Measurements from ENCODE around the gene GCAT. TPM values are rescaled to one million over a fixed set of nuclear protein-coding genes. Genes with fewer than 3 reads are reported as not detected.

Gene GCAT
- total RNA-seq, 2 donors from 2014 or later = 0.78 to 2.6 TPM

DNA sequence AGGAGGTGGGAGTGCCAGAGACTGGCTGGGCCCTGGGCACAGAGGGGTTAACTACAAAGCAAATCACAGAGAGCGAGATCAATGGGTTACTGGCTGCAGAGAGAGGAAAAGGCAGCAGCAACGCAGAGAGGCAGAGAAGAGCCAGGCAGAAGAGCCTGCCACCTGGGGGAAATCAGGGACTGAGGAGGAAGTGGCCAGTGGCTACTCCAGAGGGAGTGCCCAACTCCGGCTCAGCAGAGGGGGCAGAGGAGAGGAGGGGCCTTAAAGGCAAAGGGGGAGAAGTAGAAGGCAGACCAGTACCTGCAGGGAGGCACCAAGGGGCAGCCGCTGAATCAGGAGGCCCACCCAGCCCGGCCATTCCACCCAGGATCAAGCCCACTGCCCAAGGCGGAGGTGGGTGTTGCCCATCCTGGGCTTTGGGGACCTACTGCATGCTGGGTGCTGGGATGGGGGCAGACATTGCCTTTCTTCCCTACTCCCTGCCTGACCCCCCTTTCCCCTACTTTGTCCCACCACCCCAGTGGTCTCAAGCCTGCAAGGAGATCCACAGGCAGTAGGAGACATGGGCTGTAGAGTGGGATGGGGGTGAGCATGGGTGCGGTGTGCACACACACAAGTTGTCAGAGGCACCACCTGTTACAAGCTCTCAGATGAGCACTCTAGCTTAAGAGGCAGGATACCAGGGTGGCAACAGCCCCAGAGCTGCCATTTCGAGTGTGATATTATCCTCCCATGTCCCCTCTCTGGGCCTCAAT is 14.5 kb downstream of the GCAT start:
- no peak for ATAC-seq
- no peak for DNase-seq
- H3K27me3 Mint-ChIP-seq = peaks cover 23% of the 10 kb centered on the region
- H3K4me1 Mint-ChIP-seq = peaks cover 8% of the 10 kb centered on the region
- H3K4me3 Mint-ChIP-seq = no peak overlapping the region
- peak overlapping the region; percentile 76 for H3K27ac Mint-ChIP-seq
- H3K36me3 Mint-ChIP-seq (ENCODE audit: low read depth) = no peaks in the 10 kb centered on the region
- no peaks in the 10 kb centered on the region for H3K9me3 ChIP-seq (ENCODE audit: control insufficient read depth, low read length, poor library complexity, severe bottlenecking)

DNA sequence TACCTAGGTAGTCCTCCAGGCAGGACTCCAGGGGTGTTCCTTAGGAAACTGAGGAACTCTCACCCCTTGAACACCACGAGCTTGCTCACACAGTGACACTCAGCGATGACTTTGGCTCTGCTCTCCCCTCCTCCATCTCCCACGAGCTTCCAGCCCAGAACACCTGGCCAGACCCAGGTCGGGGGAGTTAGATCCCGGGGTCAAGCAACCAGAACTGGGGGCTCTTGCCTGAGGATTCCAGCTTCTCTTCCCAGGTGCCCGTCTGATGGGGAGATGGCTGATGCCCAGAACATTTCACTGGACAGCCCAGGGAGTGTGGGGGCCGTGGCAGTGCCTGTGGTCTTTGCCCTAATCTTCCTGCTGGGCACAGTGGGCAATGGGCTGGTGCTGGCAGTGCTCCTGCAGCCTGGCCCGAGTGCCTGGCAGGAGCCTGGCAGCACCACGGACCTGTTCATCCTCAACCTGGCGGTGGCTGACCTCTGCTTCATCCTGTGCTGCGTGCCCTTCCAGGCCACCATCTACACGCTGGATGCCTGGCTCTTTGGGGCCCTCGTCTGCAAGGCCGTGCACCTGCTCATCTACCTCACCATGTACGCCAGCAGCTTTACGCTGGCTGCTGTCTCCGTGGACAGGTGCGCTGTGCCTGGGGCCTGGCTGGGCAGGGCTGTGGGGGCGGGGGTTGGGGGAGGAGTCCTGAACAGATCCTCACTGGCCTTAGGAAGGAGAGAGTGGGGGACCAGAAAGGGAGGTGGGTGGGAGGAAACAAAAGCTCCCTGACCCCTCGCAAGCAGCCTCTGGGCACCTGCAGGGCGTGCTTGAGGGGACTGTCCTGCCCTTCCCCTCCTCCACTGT is 15.6 kb downstream of the GCAT start, which contains the start of gene GALR3:
GALR3 (plus strand) TSS at position 249 of the 852 bp plus-strand sequence; CDS start at position 274, 25 bp downstream.
- no peaks in the 10 kb centered on the region for H3K9me3 ChIP-seq (ENCODE audit: control insufficient read depth, low read length, poor library complexity, severe bottlenecking)
- peaks cover 23% of the 10 kb centered on the region for H3K27me3 Mint-ChIP-seq
- no peak for ATAC-seq
- H3K4me3 Mint-ChIP-seq = peak within 1 kb of the TSS; percentile 39
- no peak within 1 kb of the TSS for H3K27ac Mint-ChIP-seq
- H3K36me3 Mint-ChIP-seq (ENCODE audit: low read depth) = peaks cover 2% of the 10 kb centered on the region
- DNase-seq = no peak
- peaks cover 8% of the 10 kb centered on the region for H3K4me1 Mint-ChIP-seq

DNA sequence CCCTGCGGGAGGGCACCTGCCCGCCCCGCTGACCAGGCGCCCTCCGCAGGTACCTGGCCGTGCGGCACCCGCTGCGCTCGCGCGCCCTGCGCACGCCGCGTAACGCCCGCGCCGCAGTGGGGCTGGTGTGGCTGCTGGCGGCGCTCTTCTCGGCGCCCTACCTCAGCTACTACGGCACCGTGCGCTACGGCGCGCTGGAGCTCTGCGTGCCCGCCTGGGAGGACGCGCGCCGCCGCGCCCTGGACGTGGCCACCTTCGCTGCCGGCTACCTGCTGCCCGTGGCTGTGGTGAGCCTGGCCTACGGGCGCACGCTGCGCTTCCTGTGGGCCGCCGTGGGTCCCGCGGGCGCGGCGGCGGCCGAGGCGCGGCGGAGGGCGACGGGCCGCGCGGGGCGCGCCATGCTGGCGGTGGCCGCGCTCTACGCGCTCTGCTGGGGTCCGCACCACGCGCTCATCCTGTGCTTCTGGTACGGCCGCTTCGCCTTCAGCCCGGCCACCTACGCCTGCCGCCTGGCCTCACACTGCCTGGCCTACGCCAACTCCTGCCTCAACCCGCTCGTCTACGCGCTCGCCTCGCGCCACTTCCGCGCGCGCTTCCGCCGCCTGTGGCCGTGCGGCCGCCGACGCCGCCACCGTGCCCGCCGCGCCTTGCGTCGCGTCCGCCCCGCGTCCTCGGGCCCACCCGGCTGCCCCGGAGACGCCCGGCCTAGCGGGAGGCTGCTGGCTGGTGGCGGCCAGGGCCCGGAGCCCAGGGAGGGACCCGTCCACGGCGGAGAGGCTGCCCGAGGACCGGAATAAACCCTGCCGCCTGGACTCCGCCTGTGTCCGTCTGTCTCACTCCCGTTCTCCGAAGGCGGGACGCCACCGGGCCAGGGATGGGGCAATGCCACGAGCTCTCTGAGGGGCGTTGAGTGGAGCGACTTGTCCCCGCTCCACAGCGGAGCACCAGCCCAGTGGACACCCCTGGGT is 17.2 kb downstream of the GCAT start:
- peaks cover 23% of the 10 kb centered on the region for H3K27me3 Mint-ChIP-seq
- H3K36me3 Mint-ChIP-seq (ENCODE audit: low read depth) = peaks cover 2% of the 10 kb centered on the region
- H3K4me1 Mint-ChIP-seq = peaks cover 5% of the 10 kb centered on the region
- peak overlapping the region; percentile 87 for H3K4me3 Mint-ChIP-seq
- ATAC-seq (peak; percentile 62), DNase-seq (no peak)
- H3K27ac Mint-ChIP-seq = no peak overlapping the region
- H3K9me3 ChIP-seq (ENCODE audit: control insufficient read depth, low read length, poor library complexity, severe bottlenecking) = no peaks in the 10 kb centered on the region

DNA sequence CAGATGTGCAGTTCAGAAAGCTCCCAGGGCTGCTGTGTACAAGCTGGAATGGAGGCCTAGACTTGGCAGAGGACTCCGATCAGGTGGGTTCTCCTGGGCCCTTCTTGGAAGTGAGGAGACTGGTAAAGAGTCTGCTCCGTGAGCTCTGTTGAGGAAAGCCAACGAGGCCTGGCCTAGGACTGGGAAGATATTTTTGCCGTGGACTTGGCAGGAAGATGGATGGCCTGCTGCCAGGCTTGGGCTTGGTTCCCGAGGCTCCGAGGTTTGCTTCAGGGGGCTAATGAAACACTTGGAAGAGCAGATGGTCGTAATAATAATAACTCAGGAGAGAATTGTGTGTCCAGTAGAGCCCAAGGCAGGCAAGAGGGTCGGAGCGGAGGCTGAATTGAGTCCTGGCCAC is 19.3 kb downstream of the GCAT start:
- Mint-ChIP-seq H3K27ac (no peak overlapping the region), H3K36me3 (ENCODE audit: low read depth) (peaks cover 6% of the 10 kb centered on the region), H3K27me3 (peaks cover 9% of the 10 kb centered on the region), H3K4me1 (peaks cover 3% of the 10 kb centered on the region), H3K4me3 (no peak overlapping the region)
- H3K9me3 ChIP-seq (ENCODE audit: control insufficient read depth, low read length, poor library complexity, severe bottlenecking) = no peaks in the 10 kb centered on the region
- ATAC-seq = no peak
- DNase-seq = no peak

DNA sequence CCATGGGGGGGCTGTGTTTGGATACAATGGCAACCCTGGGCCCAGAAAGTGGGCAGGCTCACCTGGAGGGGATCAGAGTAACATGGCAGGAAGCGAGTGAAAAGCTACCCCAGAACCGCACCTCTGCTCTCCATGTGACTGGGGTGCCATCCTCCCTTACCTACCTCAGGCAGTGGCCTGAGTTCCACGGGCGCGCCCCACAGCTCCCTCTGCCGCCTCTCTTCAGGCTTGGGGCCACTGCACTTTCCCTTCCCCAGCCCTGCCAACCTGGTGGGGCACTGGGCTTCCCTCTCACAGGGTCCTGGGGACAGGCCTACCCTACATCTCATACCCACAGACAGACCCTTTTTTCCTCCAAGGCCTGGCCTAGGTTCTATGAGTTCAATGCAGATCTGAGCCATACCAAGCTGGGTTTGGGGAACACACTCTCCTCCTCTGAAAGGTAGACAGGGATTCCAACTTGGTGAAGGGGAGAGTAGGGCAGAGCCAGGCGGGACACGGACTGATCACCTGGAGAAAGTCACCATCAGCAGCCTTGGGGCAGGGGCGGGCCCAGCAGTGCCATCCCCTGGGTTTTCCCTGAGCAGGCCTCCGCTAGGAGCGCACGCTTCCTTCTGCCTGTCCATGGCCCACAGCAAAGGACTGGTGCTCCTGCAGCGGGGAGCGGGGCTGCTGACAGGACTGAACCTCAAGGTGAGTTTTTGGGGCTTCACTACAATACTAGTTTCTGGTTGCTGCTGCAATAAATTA is 22.5 kb downstream of the GCAT start:
- peaks cover 6% of the 10 kb centered on the region for H3K36me3 Mint-ChIP-seq (ENCODE audit: low read depth)
- no peaks in the 10 kb centered on the region for H3K9me3 ChIP-seq (ENCODE audit: control insufficient read depth, low read length, poor library complexity, severe bottlenecking)
- DNase-seq (no peak), ATAC-seq (no peak)
- H3K27me3 Mint-ChIP-seq = no peaks in the 10 kb centered on the region
- peak overlapping the region; percentile 29 for H3K27ac Mint-ChIP-seq
- H3K4me1 Mint-ChIP-seq = no peaks in the 10 kb centered on the region
- H3K4me3 Mint-ChIP-seq = no peak overlapping the region

DNA sequence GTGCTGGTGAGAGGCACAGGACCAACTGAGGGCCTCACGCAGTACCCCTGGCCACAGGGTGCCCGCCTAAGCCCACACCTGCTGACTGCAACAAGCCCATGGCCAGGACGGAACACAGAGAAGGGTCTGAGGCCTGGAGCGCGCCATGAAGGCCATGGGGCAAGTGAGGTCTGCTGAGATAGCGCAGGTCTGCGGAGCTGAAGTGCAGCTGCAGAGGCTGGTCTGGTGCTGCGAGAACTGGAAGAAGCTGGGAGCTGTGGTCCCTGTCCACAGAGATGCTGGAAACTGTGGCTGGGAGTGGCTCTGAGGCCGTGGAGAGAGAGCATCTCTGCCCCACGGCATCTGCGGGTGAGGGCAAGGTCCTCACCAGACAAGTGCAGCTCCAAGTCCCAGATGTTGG is 23.7 kb downstream of the GCAT start:
- ATAC-seq (no peak), DNase-seq (no peak)
- H3K9me3 ChIP-seq (ENCODE audit: control insufficient read depth, low read length, poor library complexity, severe bottlenecking) = no peaks in the 10 kb centered on the region
- H3K4me3 Mint-ChIP-seq = no peak overlapping the region
- H3K27ac Mint-ChIP-seq = no peak overlapping the region
- no peaks in the 10 kb centered on the region for H3K4me1 Mint-ChIP-seq
- peaks cover 6% of the 10 kb centered on the region for H3K36me3 Mint-ChIP-seq (ENCODE audit: low read depth)
- H3K27me3 Mint-ChIP-seq = no peaks in the 10 kb centered on the region

DNA sequence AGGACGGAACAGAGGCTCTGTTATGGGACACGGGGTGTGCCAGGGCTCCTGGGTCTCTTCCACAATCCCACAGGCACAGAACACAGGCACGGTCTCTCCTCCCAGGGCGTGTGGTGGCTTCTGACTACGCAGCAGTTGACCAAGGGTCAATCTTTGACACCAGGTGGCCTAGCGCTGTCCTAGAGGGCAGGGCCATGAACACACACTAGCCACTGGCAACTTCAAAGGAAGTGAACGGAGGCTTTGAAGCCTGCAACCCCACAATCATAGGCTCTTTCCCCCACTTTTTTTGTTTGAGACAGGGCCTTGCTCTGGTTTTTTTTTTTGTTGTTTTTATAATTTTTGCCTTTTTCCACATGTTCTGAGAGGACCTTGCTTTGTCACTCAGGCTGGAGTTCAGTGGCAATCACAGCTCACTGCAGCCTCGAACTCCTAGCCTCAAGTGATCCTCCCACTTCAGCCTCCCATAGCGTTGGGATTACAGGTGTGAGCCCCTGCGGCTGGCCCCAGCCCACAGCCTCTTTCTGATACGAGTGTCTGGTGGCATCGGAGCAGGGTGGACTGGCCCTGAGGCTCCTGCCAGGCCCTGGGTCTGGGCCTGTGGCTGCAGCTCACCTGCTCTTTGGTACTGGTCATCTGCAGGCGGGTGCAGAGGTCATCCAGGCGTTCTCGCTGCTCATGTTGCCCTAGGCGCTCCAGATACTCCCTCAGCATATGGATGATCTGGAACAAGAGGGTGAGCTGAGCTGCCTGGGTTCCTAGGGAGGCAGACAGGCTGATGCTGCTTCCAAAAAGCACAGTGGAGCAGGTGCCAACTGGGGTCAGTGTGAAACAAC is 24.5 kb downstream of the GCAT start:
- no peak overlapping the region for H3K27ac Mint-ChIP-seq
- H3K4me3 Mint-ChIP-seq = no peak overlapping the region
- peaks cover 6% of the 10 kb centered on the region for H3K36me3 Mint-ChIP-seq (ENCODE audit: low read depth)
- no peaks in the 10 kb centered on the region for H3K27me3 Mint-ChIP-seq
- DNase-seq (no peak), ATAC-seq (no peak)
- H3K4me1 Mint-ChIP-seq = no peaks in the 10 kb centered on the region
- H3K9me3 ChIP-seq (ENCODE audit: control insufficient read depth, low read length, poor library complexity, severe bottlenecking) = no peaks in the 10 kb centered on the region

DNA sequence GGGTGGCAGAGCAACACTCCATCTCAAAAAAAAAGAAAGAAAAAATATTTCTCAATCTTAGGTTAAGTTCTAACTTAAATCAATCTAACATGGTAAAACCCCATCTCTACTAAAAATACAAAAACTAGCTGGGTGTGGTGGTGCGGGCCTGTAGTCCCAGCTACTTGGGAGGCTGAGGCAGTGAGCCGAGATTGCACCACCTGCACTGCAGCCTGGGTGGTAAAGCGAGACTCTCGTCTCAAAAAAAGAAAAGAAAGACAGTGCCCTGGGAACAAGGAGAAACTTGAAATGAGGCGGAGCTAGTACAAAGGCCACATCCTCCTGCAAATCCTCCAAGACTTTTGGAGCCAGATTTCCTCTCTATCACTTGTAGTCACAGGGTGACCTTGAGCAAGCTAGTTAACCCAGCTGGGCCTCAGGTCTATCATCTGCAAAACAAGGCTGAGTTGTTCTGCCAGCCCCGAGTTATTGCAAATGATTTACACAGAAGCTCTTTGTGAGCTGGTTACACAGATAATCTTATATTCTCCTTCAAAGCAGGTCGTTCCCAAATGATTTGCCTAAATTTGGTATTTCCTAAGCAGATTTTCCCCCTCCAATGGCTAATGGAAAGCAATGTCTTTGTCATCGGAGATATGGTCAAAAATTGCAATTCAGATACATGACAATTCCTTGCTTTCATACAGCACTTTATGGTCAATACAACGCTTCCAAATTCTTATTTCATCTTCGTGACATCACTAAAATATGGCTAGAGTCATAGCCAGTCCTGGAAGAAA is 34.5 kb downstream of the GCAT start:
- Mint-ChIP-seq H3K36me3 (ENCODE audit: low read depth) (no peaks in the 10 kb centered on the region), H3K4me3 (peak overlapping the region; percentile 63), H3K27ac (peak overlapping the region; percentile 81), H3K27me3 (no peaks in the 10 kb centered on the region), H3K4me1 (peaks cover 10% of the 10 kb centered on the region)
- no peaks in the 10 kb centered on the region for H3K9me3 ChIP-seq (ENCODE audit: control insufficient read depth, low read length, poor library complexity, severe bottlenecking)
- ATAC-seq (no peak), DNase-seq (no peak)

DNA sequence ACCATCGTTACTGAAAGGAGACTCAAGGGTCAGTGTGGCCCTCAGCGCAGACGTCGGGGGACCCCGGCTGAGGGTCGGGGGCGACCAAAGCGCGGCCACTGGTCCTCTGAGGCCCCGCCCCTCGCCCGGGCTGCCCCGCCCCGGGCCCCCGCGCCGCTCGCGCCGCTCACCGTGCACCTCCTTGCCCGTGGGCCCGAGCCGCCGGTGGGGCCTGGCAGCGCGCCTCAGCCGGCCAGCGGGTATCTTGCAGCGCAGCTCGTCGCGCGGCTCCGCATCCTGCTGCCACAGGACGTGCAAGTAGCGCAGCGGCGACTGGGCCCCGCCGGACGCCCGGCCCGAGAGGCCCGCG is 36.0 kb downstream of the GCAT start:
- peak overlapping the region; percentile 81 for H3K27ac Mint-ChIP-seq
- no peaks in the 10 kb centered on the region for H3K36me3 Mint-ChIP-seq (ENCODE audit: low read depth)
- ATAC-seq = peak; percentile 38
- H3K27me3 Mint-ChIP-seq = no peaks in the 10 kb centered on the region
- H3K4me1 Mint-ChIP-seq = peaks cover 15% of the 10 kb centered on the region
- peak; percentile 40 to 42 (median 41) for DNase-seq
- no peaks in the 10 kb centered on the region for H3K9me3 ChIP-seq (ENCODE audit: control insufficient read depth, low read length, poor library complexity, severe bottlenecking)
- H3K4me3 Mint-ChIP-seq = peak overlapping the region; percentile 90

DNA sequence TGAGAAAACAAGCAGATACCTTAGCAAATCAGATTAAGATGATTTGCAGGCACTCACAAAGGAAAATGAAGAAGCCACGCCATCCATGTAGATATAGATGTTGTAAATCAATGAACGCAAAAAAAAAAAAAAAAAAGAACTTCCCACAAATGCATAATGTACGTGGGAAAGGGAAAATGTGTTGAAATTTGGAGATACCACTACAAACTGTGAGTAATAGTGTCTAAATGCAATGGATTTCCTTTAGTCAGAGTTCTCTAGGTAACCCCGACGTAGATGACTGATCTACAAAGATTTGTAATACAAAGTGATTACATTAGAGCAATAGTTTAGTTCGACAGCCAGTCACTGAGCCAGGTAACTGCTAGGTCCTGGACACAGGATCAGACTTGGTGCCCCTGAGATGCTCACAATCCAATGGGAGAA is 37.2 kb downstream of the GCAT start:
- ATAC-seq (no peak), DNase-seq (no peak)
- Mint-ChIP-seq H3K4me3 (peak overlapping the region; percentile 81), H3K27ac (peak overlapping the region; percentile 72), H3K36me3 (ENCODE audit: low read depth) (peaks cover 5% of the 10 kb centered on the region), H3K4me1 (peaks cover 24% of the 10 kb centered on the region), H3K27me3 (no peaks in the 10 kb centered on the region)
- no peaks in the 10 kb centered on the region for H3K9me3 ChIP-seq (ENCODE audit: control insufficient read depth, low read length, poor library complexity, severe bottlenecking)

DNA sequence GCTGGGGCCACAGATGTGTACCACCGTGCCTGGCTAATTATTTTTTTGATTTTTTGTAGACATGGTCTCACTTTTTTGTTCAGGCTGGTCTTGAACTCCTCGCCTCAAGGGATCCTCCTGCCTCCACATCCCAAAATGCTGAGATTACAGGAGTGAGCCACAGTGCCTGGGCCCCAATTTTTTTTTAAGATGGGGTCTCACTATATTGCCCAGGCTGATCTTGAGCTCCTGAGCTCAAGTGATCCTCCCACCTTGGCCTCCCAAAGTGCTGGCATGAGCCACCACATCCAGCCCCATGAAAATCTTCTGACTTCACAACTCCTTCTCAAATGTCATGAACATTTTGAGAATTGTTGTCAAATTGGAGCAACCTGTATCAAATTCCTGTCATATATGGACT is 38.7 kb downstream of the GCAT start:
- Mint-ChIP-seq H3K36me3 (ENCODE audit: low read depth) (peaks cover 5% of the 10 kb centered on the region), H3K27ac (no peak overlapping the region), H3K4me1 (peaks cover 27% of the 10 kb centered on the region), H3K27me3 (no peaks in the 10 kb centered on the region), H3K4me3 (no peak overlapping the region)
- DNase-seq = no peak
- no peaks in the 10 kb centered on the region for H3K9me3 ChIP-seq (ENCODE audit: control insufficient read depth, low read length, poor library complexity, severe bottlenecking)
- ATAC-seq = no peak

Data from T-helper 17 cell (primary cell).